HL-60 (cell line): ENCODE results near the gene ADSS1.
"Not testable (repeated sequence)": the region's sequence is repeated elsewhere in the genome, so short reads cannot be mapped to it uniquely, and the experiment has no call there.

Source experiments
- DNase-seq, 2 experiments: peaks; one replicate each; pipeline ENCODE4 v3.0.0-alpha.2; 2010 to 2020; ENCODE audit warnings: low read depth in 1 of 2, low spot score in 1 of 2
- H3K27ac ChIP-seq: fragments of 250-450 bp; sonication (Bioruptor Pico); replicated peaks from 2 replicates; pipeline ENCODE4 v1.5.1; 2020; ENCODE audit warnings: mild to moderate bottlenecking, moderate library complexity
- H3K27me3 ChIP-seq: fragments of 250-450 bp; sonication (Bioruptor Pico); 2 replicates; pipeline ENCODE4 v1.5.1; 2021; ENCODE audit warnings: mild to moderate bottlenecking, moderate library complexity; ENCODE audit not compliant: insufficient read depth, poor library complexity, severe bottlenecking
- H3K4me3 ChIP-seq: replicated peaks from 2 replicates; pipeline ENCODE4 v1.5.1; 2011; ENCODE audit warnings: mild to moderate bottlenecking, control low read depth, low read length; ENCODE audit not compliant: insufficient read depth
- CTCF ChIP-seq: IDR thresholded peaks from one replicate; pipeline ENCODE4 v1.5.1; 2011; ENCODE audit warnings: low read length, control low read depth, inconsistent platforms; ENCODE audit not compliant: insufficient read depth
- GABPA ChIP-seq: IDR thresholded peaks from 2 replicates; pipeline ENCODE4 v1.6.1; 2012; ENCODE audit warnings: low read depth
- POLR2AphosphoS5 ChIP-seq: IDR thresholded peaks from 2 replicates; pipeline ENCODE4 v1.6.1; 2012; ENCODE audit warnings: low read depth
- SPI1 ChIP-seq: IDR thresholded peaks from 2 replicates; pipeline ENCODE4 v1.6.1; 2012; ENCODE audit warnings: low read depth, mild to moderate bottlenecking, borderline replicate concordance
- TF ChIP-seq, protein P1 (sequence below): IDR thresholded peaks from 2 replicates; pipeline ENCODE4 v1.6.1; 2012; ENCODE audit warnings: low read depth; ENCODE audit not compliant: insufficient replicate concordance

The ADSS1 gene

DNA sequence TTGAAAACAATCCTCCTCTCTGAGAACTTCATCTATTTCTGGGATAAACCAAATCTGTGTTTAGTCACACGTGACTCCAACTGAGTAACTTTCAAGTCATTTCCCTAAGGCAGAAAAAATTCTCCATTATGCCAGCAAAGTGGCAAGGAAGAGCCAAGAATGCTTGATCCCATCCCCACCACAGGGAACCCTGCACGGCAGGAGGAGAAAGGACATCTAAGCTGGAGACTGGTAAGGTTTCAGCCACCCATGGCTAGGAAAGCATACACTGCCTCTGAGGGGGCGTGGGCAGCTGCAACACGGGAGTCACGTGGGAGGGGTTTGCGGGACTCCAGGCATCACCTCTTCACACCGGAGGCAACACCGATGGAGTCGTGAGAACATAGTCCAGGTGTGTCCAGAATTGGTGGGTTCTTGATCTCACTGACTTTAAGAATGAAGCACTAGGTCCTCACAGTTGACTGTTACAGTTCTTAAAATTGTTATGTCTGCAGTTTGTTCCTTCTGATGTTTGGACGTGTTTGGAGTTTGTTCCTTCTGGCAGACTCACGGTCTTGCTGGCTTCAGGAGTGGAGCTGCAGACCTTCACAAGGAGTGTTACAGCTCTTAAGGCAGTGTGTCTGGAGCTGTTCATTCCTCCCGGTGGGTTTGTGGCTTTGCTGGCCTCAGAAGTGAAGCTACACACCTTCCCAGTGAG is 26.2 kb downstream of the ADSS1 start:
- Histone ChIP-seq H3K27ac (no peak overlapping the region), H3K27me3 (no peaks in the 10 kb centered on the region), H3K4me3 (no peak overlapping the region)
- DNase-seq = no peak
- TF ChIP-seq, protein P1, sequence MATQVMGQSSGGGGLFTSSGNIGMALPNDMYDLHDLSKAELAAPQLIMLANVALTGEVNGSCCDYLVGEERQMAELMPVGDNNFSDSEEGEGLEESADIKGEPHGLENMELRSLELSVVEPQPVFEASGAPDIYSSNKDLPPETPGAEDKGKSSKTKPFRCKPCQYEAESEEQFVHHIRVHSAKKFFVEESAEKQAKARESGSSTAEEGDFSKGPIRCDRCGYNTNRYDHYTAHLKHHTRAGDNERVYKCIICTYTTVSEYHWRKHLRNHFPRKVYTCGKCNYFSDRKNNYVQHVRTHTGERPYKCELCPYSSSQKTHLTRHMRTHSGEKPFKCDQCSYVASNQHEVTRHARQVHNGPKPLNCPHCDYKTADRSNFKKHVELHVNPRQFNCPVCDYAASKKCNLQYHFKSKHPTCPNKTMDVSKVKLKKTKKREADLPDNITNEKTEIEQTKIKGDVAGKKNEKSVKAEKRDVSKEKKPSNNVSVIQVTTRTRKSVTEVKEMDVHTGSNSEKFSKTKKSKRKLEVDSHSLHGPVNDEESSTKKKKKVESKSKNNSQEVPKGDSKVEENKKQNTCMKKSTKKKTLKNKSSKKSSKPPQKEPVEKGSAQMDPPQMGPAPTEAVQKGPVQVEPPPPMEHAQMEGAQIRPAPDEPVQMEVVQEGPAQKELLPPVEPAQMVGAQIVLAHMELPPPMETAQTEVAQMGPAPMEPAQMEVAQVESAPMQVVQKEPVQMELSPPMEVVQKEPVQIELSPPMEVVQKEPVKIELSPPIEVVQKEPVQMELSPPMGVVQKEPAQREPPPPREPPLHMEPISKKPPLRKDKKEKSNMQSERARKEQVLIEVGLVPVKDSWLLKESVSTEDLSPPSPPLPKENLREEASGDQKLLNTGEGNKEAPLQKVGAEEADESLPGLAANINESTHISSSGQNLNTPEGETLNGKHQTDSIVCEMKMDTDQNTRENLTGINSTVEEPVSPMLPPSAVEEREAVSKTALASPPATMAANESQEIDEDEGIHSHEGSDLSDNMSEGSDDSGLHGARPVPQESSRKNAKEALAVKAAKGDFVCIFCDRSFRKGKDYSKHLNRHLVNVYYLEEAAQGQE = no peak
- TF ChIP-seq GABPA = no peak
- no peak for TF ChIP-seq POLR2AphosphoS5
- no peak for TF ChIP-seq CTCF
- TF ChIP-seq SPI1 = no peak

DNA sequence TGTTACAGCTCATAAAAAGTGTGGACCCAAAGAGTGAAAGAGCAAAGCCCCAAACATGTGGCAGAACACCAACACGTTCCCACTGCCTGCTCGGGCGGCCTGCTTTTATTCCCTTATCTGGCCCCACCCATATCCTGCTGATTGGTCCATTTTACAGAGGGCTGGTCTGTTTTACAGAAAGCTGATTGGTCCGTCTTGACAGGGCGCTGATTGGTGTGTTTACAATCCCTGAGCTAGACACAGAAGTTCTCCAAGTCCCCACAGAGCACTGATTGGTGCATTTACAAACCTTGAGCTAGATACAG is 26.7 kb downstream of the ADSS1 start:
- H3K27ac ChIP-seq, H3K4me3 ChIP-seq: not testable (repeated sequence)

DNA sequence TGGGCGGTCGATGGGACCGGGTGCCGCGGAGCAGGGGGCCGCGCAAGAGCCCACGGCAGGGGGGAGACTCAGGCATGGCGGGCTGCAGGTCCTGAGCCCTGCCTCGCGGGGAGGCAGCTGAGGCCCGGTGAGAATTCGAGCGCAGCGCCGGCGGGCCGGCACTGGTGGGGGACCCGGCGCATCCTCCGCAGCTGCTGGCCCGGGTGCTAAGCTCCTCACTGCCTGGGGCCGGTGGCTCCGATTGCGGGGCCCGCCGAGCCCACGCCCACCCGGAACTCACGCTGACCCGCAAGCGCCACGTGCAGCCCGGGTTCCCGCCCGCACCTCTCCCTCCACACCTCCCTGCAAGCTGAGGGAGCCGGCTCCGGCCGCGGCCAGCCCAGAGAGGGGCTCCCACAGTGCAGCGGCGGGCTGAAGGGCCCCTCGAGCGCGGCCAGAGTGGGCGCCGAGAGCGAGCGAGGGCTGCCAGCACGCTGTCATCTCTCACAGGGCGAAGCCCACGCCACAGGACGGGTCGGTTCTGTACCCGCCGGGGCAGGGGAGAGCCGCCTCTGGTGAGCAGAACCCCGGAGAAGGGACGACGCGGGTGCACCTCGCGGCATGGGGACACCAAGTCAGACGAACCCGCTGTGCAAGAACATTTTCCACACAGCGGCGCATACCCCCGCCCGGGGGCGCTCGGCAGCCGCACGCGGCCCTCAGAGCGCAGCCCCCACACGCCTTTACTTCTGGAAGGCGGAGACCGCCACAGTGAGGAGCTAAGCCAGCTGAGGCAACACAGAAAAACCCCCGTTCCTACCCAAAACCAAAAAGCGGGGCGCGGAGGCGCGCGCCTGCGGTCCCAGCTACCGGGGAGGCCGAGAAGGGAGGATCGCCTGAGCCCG is 27.8 kb downstream of the ADSS1 start:
- peak; percentile 57 to 61 for DNase-seq
- Histone ChIP-seq H3K4me3 (peak overlapping the region; percentile 38), H3K27ac (peak overlapping the region; percentile 99), H3K27me3 (no peaks in the 10 kb centered on the region)
- TF ChIP-seq SPI1 (no peak), CTCF (peak; percentile 16), GABPA (no peak), POLR2AphosphoS5 (no peak)
- TF ChIP-seq, protein P1 = no peak

More for the DNA sequence above, 26.7 kb downstream of the ADSS1 start:
- DNase-seq, H3K27me3 ChIP-seq: not testable (repeated sequence)

DNA sequence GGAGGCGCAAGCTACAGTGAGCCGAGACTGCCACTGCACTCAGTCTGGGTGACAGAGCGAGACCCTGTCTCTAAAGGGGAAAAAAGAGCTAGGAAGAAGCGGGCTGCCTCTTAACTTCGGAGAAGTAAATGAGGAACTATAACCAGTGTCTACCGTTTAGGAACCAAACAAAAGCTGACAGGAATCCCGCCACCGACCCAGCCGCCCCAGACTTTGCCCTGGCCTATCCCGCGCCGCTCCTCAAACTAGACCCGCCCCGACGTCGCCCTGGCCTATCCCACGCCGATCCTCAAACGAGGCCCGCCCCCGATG is 28.4 kb downstream of the ADSS1 start:
- TF ChIP-seq POLR2AphosphoS5 = peak; percentile 79
- no peak for TF ChIP-seq GABPA
- TF ChIP-seq, protein P1 = peak; percentile 72
- no peak for TF ChIP-seq SPI1
- no peak for TF ChIP-seq CTCF
- Histone ChIP-seq H3K27ac (peak overlapping the region; percentile 99), H3K27me3 (no peaks in the 10 kb centered on the region), H3K4me3 (peak overlapping the region; percentile 38)
- no peak for DNase-seq
